CD4-positive, alpha-beta memory T cell (primary cell): Measurements from ENCODE around the gene NEMF. TPM values are rescaled to one million over a fixed set of nuclear protein-coding genes. Genes with fewer than 3 reads are reported as not detected.

Source experiments
- CTCF ChIA-PET: fragments of 350-600 bp; sonication (Branson Sonifier 250); formaldehyde crosslinking; loops from one replicate; lab custom pipeline; 2021; ENCODE audit warnings: inconsistent platforms; ENCODE audit not compliant: partially characterized antibody; lab: Charles Lee
- POLR2A ChIA-PET: fragments of 350-600 bp; sonication (Branson Sonifier 250); formaldehyde crosslinking; loops from one replicate; lab custom pipeline; 2021; ENCODE audit not compliant: partially characterized antibody; lab: Charles Lee
- DNase-seq, 5 donors: peaks; one replicate each; pipeline versions ENCODE4 v3.0.0 to v3.0.0-alpha.2; 2020 to 2022; ENCODE audit warnings: mixed read lengths in 1 of 5
- H3K27ac ChIP-seq: one replicate; pipeline ENCODE4 v1.7.0; 2013; ENCODE audit warnings: low read depth, low read length
- H3K27me3 ChIP-seq: 2 replicates; pipeline ENCODE4 v1.7.0; 2013; ENCODE audit warnings: mild to moderate bottlenecking, low read length, moderate library complexity; ENCODE audit not compliant: insufficient read depth
- H3K36me3 ChIP-seq: 2 replicates; pipeline ENCODE4 v1.7.0; 2013; ENCODE audit warnings: mild to moderate bottlenecking, low read length, moderate library complexity; ENCODE audit not compliant: insufficient read depth
- H3K4me1 ChIP-seq: 2 replicates; pipeline ENCODE4 v1.7.0; 2013; ENCODE audit warnings: mild to moderate bottlenecking, low read length, moderate library complexity; ENCODE audit not compliant: insufficient read depth
- H3K4me3 ChIP-seq, 2 donors: one replicate each; pipeline ENCODE4 v1.7.0; 2013; ENCODE audit warnings: low read length in 2 of 2, mild to moderate bottlenecking in 1 of 2
- H3K9me3 ChIP-seq, 2 donors: one replicate each; pipeline ENCODE4 v1.7.0; 2013; ENCODE audit warnings: low read length in 2 of 2, control low read depth in 1 of 2; ENCODE audit not compliant: control insufficient read depth in 1 of 2
- H3K27ac Mint-ChIP-seq, 7 donors: one replicate each; pipeline ENCODE4 v1.8.0; 2020 to 2021; ENCODE audit warnings: mixed read lengths in 7 of 7, mild to moderate bottlenecking in 6 of 7, inconsistent platforms in 3 of 7, moderate library complexity in 3 of 7
- H3K27me3 Mint-ChIP-seq, 2 donors: one replicate each; pipeline ENCODE4 v1.8.0; 2020 to 2021; ENCODE audit warnings: mixed read lengths in 2 of 2
- H3K36me3 Mint-ChIP-seq, 2 donors: one replicate each; pipeline ENCODE4 v1.8.0; 2020 to 2021; ENCODE audit warnings: mixed read lengths in 2 of 2, inconsistent platforms in 1 of 2, mild to moderate bottlenecking in 1 of 2
- H3K4me1 Mint-ChIP-seq, 4 donors: one replicate each; pipeline ENCODE4 v1.8.0; 2020 to 2021; ENCODE audit warnings: mixed read lengths in 4 of 4, mild to moderate bottlenecking in 1 of 4
- H3K4me3 Mint-ChIP-seq, 8 donors: one replicate each; pipeline ENCODE4 v1.8.0; 2020 to 2021; ENCODE audit warnings: mixed read lengths in 8 of 8, mild to moderate bottlenecking in 7 of 8, moderate library complexity in 6 of 8, inconsistent platforms in 3 of 8
- H3K9me3 Mint-ChIP-seq, 8 donors: one replicate each; pipeline ENCODE4 v1.8.0; 2020 to 2021; ENCODE audit warnings: mixed read lengths in 8 of 8, mild to moderate bottlenecking in 5 of 8, inconsistent platforms in 3 of 8, moderate library complexity in 1 of 8
- intact Hi-C: fragments of 100-400 bp; cut with micrococcal nuclease; formaldehyde crosslinking; loops from one replicate; pipeline ENCODE4 v1.15.1; 2023
- polyA plus RNA-seq, 2 donors: library from polyadenylated mRNA; unstranded; fragments of 300-500 nt; fragmentation: Illumina TruSeq; gene quantifications; one replicate each; pipeline ENCODE4 v1.2.3, GENCODE V29; 2021
- total RNA-seq, 2 experiments: library from RNA; stranded (reverse); gene quantifications; one replicate each; pipeline ENCODE4 v1.2.3, GENCODE V29; 2021

Gene NEMF
- total and polyA plus RNA-seq, 4 experiments from 2014 or later: 20.4 to 112 (median 77.7) TPM

GRCh38 chr14:49867831-49868719 lies 15.5 kb upstream of the NEMF start:
- Mint-ChIP-seq H3K27ac (peak overlapping the region; percentile 88 to 99 (median 98)), H3K27me3 (no peaks in the 10 kb centered on the region), H3K36me3 (peaks cover 0 to 4% of the 10 kb centered on the region in 2 donors), H3K4me1 (peaks cover 12 to 21% (median 14%) of the 10 kb centered on the region in 4 donors), H3K4me3 (peak overlapping the region; percentile 88 to 96 (median 92)), H3K9me3 (no peaks in the 10 kb centered on the region)
- Histone ChIP-seq H3K36me3 (no peaks in the 10 kb centered on the region), H3K4me1 (peaks cover 45% of the 10 kb centered on the region), H3K27me3 (no peaks in the 10 kb centered on the region), H3K27ac (peak overlapping the region; percentile 92), H3K9me3 (no peaks in the 10 kb centered on the region), H3K4me3 (peak overlapping the region; percentile 47 to 54)
- DNase-seq: peak; percentile 92 to 98 (median 96)
- POLR2A ChIA-PET: interaction anchor here (0.8 to 12.2 kb wide), 36 partner anchors 9 to 363 kb away, joined by 3 to 321 read pairs (median 6); partner anchors contain the start of genes ARF6, DNAAF2, KLHDC2 and MGAT2
- intact Hi-C loops: loop anchor here (1.0 kb wide), 6 partner anchors 11 to 194 kb away; no protein-coding TSS in a partner anchor
- CTCF ChIA-PET: interaction anchor here (0.8 to 10.4 kb wide), 19 partner anchors 8 to 244 kb away, joined by 3 to 277 read pairs (median 7); partner anchors contain the start of genes ARF6 and NEMF

- H3K36me3 ChIP-seq: no peaks in the 10 kb centered on the region
- Mint-ChIP-seq H3K9me3 (peaks cover 0 to 11% (median 1%) of the 10 kb centered on the region in 8 donors), H3K4me1 (peaks cover 14 to 25% (median 20%) of the 10 kb centered on the region in 4 donors), H3K27me3 (peaks cover 3 to 8% of the 10 kb centered on the region in 2 donors), H3K36me3 (peaks cover 0 to 20% of the 10 kb centered on the region in 2 donors), H3K4me3 (no peak overlapping the region), H3K27ac (no peak overlapping the region)
- H3K4me3 ChIP-seq: no peak overlapping the region
- ChIA-PET POLR2A (interaction anchor here (0.5 to 12.2 kb wide), 20 partner anchors 13 to 366 kb away, joined by 3 to 321 read pairs (median 17); partner anchors contain the start of genes ARF6, DNAAF2, NEMF and SOS2), CTCF (interaction anchor here (0.6 to 10.4 kb wide), 40 partner anchors 11 to 666 kb away, joined by 3 to 277 read pairs (median 5); partner anchors contain the start of genes ARF6, KLHDC2, MAP4K5 and NEMF)
- H3K9me3 ChIP-seq: no peaks in the 10 kb centered on the region
- peak; percentile 60 to 70 (median 65) for DNase-seq
- H3K27me3 ChIP-seq: no peaks in the 10 kb centered on the region
- H3K27ac ChIP-seq: peak overlapping the region; percentile 10
- H3K4me1 ChIP-seq: peaks cover 53% of the 10 kb centered on the region
- intact Hi-C loops: loop anchor here (1.0 kb wide), 1 partner anchor 240 kb away; no protein-coding TSS in a partner anchor
Observed at GRCh38 chr14:49865431-49865859, 12.9 kb upstream of the NEMF start.

GRCh38 chr14:49863487-49864281 lies 11.1 kb upstream of the NEMF start:
- H3K27me3 Mint-ChIP-seq: peaks cover 3 to 8% of the 10 kb centered on the region in 2 donors
- H3K4me1 ChIP-seq: peaks cover 48% of the 10 kb centered on the region
- intact Hi-C loops: loop anchor here (1.0 to 5.0 kb wide), 4 partner anchors 16 to 1984 kb away; partner anchors contain the start of gene SOS2
- H3K27ac Mint-ChIP-seq: no peak overlapping the region
- no peak overlapping the region for H3K4me3 Mint-ChIP-seq
- no peaks in the 10 kb centered on the region for H3K9me3 ChIP-seq
- DNase-seq: peak in 3 of 5 donors; percentile 21 to 27 (median 25)
- peaks cover 11 to 21% (median 14%) of the 10 kb centered on the region in 4 donors for H3K4me1 Mint-ChIP-seq
- peaks cover 0 to 11% (median 1%) of the 10 kb centered on the region in 8 donors for H3K9me3 Mint-ChIP-seq
- ChIA-PET POLR2A (interaction anchor here (0.5 to 12.2 kb wide), 33 partner anchors 9 to 499 kb away, joined by 3 to 321 read pairs (median 28); partner anchors contain the start of genes ARF6, DMAC2L, DNAAF2 and KLHDC2), CTCF (interaction anchor here (0.9 to 10.4 kb wide), 30 partner anchors 12 to 253 kb away, joined by 3 to 277 read pairs (median 19); partner anchors contain the start of genes ARF6, DNAAF2, NEMF and VCPKMT)
- no peaks in the 10 kb centered on the region for H3K27me3 ChIP-seq
- H3K36me3 Mint-ChIP-seq: peaks cover 0 to 20% of the 10 kb centered on the region in 2 donors
- peak overlapping the region; percentile 97 for H3K27ac ChIP-seq
- H3K4me3 ChIP-seq: peak overlapping the region; percentile 76 to 97
- no peaks in the 10 kb centered on the region for H3K36me3 ChIP-seq

- POLR2A ChIA-PET: interaction anchor here (0.6 to 12.2 kb wide), 61 partner anchors 9 to 670 kb away, joined by 3 to 321 read pairs (median 5); partner anchors contain the start of genes ARF6, DMAC2L, DNAAF2 and KLHDC1
- H3K27me3 Mint-ChIP-seq: peaks cover 3 to 8% of the 10 kb centered on the region in 2 donors
- H3K4me1 Mint-ChIP-seq: peaks cover 0 to 11% (median 6%) of the 10 kb centered on the region in 4 donors
- CTCF ChIA-PET: interaction anchor here (0.6 to 10.4 kb wide), 51 partner anchors 9 to 923 kb away, joined by 3 to 277 read pairs (median 5); partner anchors contain the start of genes ARF6, DNAAF2, KLHDC2 and MGAT2
- no peaks in the 10 kb centered on the region for H3K9me3 ChIP-seq
- intact Hi-C loops: loop anchor here (1.0 to 5.0 kb wide), 10 partner anchors 9 to 1985 kb away; partner anchors contain the start of genes DMAC2L, L2HGDH, SOS2 and VCPKMT
- H3K36me3 Mint-ChIP-seq: peaks cover 0 to 18% of the 10 kb centered on the region in 2 donors
- peak overlapping the region; percentile 61 to 76 for H3K4me3 ChIP-seq
- H3K4me3 Mint-ChIP-seq: no peak overlapping the region
- DNase-seq: peak; percentile 85 to 91 (median 88)
- H3K27ac ChIP-seq: peak overlapping the region; percentile 97
- H3K27me3 ChIP-seq: no peaks in the 10 kb centered on the region
- no peaks in the 10 kb centered on the region for H3K36me3 ChIP-seq
- peaks cover 38% of the 10 kb centered on the region for H3K4me1 ChIP-seq
- H3K27ac Mint-ChIP-seq: no peak overlapping the region
- peaks cover 0 to 11% (median 1%) of the 10 kb centered on the region in 8 donors for H3K9me3 Mint-ChIP-seq
Observed at GRCh38 chr14:49862089-49862673, 9.6 kb upstream of the NEMF start.

- POLR2A ChIA-PET: interaction anchor here (0.6 to 12.2 kb wide), 47 partner anchors 9 to 276 kb away, joined by 3 to 321 read pairs (median 6); partner anchors contain the start of genes ARF6, DNAAF2, KLHDC1 and KLHDC2
- Mint-ChIP-seq H3K36me3 (peaks cover 0 to 18% of the 10 kb centered on the region in 2 donors), H3K4me1 (peaks cover 0 to 11% (median 6%) of the 10 kb centered on the region in 4 donors), H3K27ac (no peak overlapping the region), H3K4me3 (no peak overlapping the region), H3K27me3 (peaks cover 3 to 8% of the 10 kb centered on the region in 2 donors), H3K9me3 (peaks cover 0 to 11% (median 1%) of the 10 kb centered on the region in 8 donors)
- peak overlapping the region; percentile 97 for H3K27ac ChIP-seq
- peaks cover 34% of the 10 kb centered on the region for H3K4me1 ChIP-seq
- no peaks in the 10 kb centered on the region for H3K36me3 ChIP-seq
- peak overlapping the region; percentile 61 to 76 for H3K4me3 ChIP-seq
- CTCF ChIA-PET: interaction anchor here (0.6 to 10.4 kb wide), 43 partner anchors 9 to 923 kb away, joined by 3 to 277 read pairs (median 6); partner anchors contain the start of genes ARF6, DNAAF2, KLHDC2 and MGAT2
- peak in 1 of 5 donors; percentile 76 for DNase-seq
- H3K9me3 ChIP-seq: no peaks in the 10 kb centered on the region
- H3K27me3 ChIP-seq: no peaks in the 10 kb centered on the region
- intact Hi-C loops: loop anchor here (1.0 to 5.0 kb wide), 10 partner anchors 8 to 1986 kb away; partner anchors contain the start of genes DMAC2L, L2HGDH, SOS2 and VCPKMT
Observed at GRCh38 chr14:49861699-49862088, 9.1 kb upstream of the NEMF start.
